ENCODE results near the gene DCLK1. TPM values are rescaled to one million over a fixed set of nuclear protein-coding genes. Genes with fewer than 3 reads are reported as not detected.

DCLK1 gene
- 0.76 to 1.4 TPM (median 1.2 TPM) in 5 replicates for total RNA-seq (2022; extraction: Qiagen RNA extraction; ENCODE audit: low read depth)

DNA sequence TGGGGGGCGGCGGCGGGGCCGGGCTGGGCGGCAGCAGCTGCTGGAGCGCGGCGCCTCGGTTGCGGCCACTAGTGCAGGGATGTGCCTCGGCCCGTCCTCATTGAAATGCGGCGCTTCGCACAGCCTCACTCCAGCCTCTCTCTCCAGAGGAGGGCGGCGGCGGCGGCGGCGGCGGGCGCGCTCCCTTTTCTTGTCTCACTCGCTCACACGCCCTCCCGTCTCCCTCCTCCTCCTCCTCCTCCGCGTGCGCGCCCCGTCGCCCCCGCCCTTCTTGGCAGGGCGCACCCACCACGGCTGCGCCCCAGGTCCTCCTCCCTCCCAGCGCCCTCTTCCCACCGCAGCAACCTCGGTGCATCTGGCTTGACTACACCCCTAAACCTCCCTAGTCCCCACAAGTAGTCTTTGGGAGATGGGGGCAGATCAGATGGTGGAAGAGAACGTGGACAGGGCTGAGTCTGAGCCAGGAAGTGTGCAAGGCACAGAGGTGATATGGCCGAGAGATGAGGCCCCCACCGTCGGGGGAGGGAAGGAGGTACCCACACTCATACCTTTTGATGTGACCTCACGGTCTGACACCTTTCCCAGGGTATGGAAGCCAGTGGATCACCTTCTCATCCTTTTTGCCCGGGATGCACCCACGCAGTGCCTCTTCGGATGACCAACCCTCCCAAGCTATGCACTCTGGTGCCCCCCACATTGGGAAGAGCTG, at the start of gene DCLK1:
TSS of gene DCLK1 (minus strand) at position 161 of the 709 bp plus-strand sequence.

Other genes with a start within 250 kb of the DCLK1 start
- gene SOHLH2, start 83.2 kb upstream of the DCLK1 start, total RNA-seq (2022; extraction: Qiagen RNA extraction; ENCODE audit: low read depth), result not detected in 5 replicates
- 0.18 to 1.3 TPM (median 0.37 TPM) in 5 replicates for gene CCDC169, start 166.4 kb upstream of the DCLK1 start, total RNA-seq (2022; extraction: Qiagen RNA extraction; ENCODE audit: low read depth)
- 26.8 to 30.6 TPM (median 28.9 TPM) in 5 replicates for gene SPART, start 215.0 kb upstream of the DCLK1 start, total RNA-seq (2022; extraction: Qiagen RNA extraction; ENCODE audit: low read depth)

Measured in A549 treated with DMSO at 1 μM for 4 hours (cell line).